Measurements from ENCODE around the gene C10orf143. TPM values are rescaled to one million over a fixed set of nuclear protein-coding genes. Genes with fewer than 3 reads are reported as not detected.

Gene C10orf143
- total RNA-seq, 4 donors from 2014 or later = 1.5 to 8.6 (median 3.7) TPM

GRCh38 chr10:130014263-130015074 is 96.2 kb downstream of the C10orf143 start:
- DNase-seq (ENCODE audit: low spot score in 2 of 2) = no peak
- Histone ChIP-seq H3K9me3 (no peaks in the 10 kb centered on the region), H3K27ac (no peak overlapping the region), H3K4me1 (peaks cover 0 to 10% (median 0%) of the 10 kb centered on the region in 4 donors), H3K4me3 (no peak overlapping the region), H3K36me3 (no peaks in the 10 kb centered on the region), H3K27me3 (no peaks in the 10 kb centered on the region)
- TF ChIP-seq EP300 (IDR thresholded peaks at IDR 0.05) (no peak), CTCF (IDR thresholded peaks at IDR 0.05) (no peak), POLR2A (IDR thresholded peaks at IDR 0.05) (no peak)
- 60 to 65% methylated on average over 35 of the region's 35 CpGs for WGBS, 2 donors

Other genes with a start within 250 kb of the C10orf143 start
- 10 to 100 TPM; 27.3 to 41.0 (median 31.2) TPM for gene EBF3, start 146.6 kb downstream of the C10orf143 start, total RNA-seq
- 10 to 100 TPM; 28.4 to 38.2 (median 35.9) TPM for gene GLRX3, start 25.6 kb upstream of the C10orf143 start, total RNA-seq

Data from tibial nerve (tissue), 4 donors.